K562 (cell line): ENCODE measurements around the gene ZNF726.

Experiments
- HINFP ChIP-seq: fragments of 450-650 bp; conservative IDR thresholded peaks from 2 replicates; pipeline ENCODE4 v1.6.1; 2016; ENCODE audit warnings: missing genetic modification characterization, low read depth, mild to moderate bottlenecking, control low read depth, missing compliant biosample characterization
- TBP ChIP-seq: optimal IDR thresholded peaks from 2 replicates; pipeline ENCODE3; 2011; ENCODE audit warnings: low read depth, low read length, improper control_type of control experiment
- ZNF3 ChIP-seq: fragments of 250-450 bp; sonication (Bioruptor Pico); IDR thresholded peaks from 2 replicates; pipeline ENCODE4 v1.5.0; 2021; ENCODE audit warnings: mild to moderate bottlenecking, moderate library complexity
- ZNF586 ChIP-seq: fragments of 450-650 bp; formaldehyde crosslinking; conservative IDR thresholded peaks from 2 replicates; pipeline ENCODE4 v1.4.0; 2020; ENCODE audit warnings: mild to moderate bottlenecking, moderate library complexity
- TF ChIP-seq, protein P1 (sequence below), 3 experiments: IDR thresholded peaks in 2 of 3; conservative IDR thresholded peaks in 1 of 3; 2 replicates each; pipeline ENCODE4 v1.5.1; 2011 to 2012; ENCODE audit warnings: low read length in 3 of 3, mild to moderate bottlenecking in 3 of 3, control low read depth in 2 of 3, improper control_type of control experiment in 1 of 3, inconsistent platforms in 1 of 3, low read depth in 1 of 3, mixed read lengths in 1 of 3, moderate library complexity in 1 of 3; ENCODE audit not compliant: insufficient read depth in 2 of 3
- TF ChIP-seq, protein P2 (sequence below): IDR thresholded peaks from 2 replicates; pipeline ENCODE4 v1.6.1; 2016; ENCODE audit warnings: missing genetic modification characterization, missing compliant biosample characterization

GRCh38 chr19:23906835-23907234 is 7.9 kb upstream of the ZNF726 start:
- TF ChIP-seq, protein P1, sequence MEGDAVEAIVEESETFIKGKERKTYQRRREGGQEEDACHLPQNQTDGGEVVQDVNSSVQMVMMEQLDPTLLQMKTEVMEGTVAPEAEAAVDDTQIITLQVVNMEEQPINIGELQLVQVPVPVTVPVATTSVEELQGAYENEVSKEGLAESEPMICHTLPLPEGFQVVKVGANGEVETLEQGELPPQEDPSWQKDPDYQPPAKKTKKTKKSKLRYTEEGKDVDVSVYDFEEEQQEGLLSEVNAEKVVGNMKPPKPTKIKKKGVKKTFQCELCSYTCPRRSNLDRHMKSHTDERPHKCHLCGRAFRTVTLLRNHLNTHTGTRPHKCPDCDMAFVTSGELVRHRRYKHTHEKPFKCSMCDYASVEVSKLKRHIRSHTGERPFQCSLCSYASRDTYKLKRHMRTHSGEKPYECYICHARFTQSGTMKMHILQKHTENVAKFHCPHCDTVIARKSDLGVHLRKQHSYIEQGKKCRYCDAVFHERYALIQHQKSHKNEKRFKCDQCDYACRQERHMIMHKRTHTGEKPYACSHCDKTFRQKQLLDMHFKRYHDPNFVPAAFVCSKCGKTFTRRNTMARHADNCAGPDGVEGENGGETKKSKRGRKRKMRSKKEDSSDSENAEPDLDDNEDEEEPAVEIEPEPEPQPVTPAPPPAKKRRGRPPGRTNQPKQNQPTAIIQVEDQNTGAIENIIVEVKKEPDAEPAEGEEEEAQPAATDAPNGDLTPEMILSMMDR (IDR thresholded peaks at IDR 0.05 in 2 of 3, conservative IDR thresholded peaks at IDR 0.05 in 1 of 3; ENCODE audit: insufficient read depth in 2 of 3, low read depth in 1 of 3, low read length in 3 of 3): no peak
- TF ChIP-seq TBP: no peak
- TF ChIP-seq ZNF3 (CRISPR knock-in tag): no peak
- no peak for TF ChIP-seq HINFP (tag)
- TF ChIP-seq, protein P2, sequence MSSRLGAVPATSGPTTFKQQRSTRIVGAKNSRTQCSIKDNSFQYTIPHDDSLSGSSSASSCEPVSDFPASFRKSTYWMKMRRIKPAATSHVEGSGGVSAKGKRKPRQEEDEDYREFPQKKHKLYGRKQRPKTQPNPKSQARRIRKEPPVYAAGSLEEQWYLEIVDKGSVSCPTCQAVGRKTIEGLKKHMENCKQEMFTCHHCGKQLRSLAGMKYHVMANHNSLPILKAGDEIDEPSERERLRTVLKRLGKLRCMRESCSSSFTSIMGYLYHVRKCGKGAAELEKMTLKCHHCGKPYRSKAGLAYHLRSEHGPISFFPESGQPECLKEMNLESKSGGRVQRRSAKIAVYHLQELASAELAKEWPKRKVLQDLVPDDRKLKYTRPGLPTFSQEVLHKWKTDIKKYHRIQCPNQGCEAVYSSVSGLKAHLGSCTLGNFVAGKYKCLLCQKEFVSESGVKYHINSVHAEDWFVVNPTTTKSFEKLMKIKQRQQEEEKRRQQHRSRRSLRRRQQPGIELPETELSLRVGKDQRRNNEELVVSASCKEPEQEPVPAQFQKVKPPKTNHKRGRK (tag): no peak
- no peak for TF ChIP-seq ZNF586 (CRISPR knock-in tag)
